Stomach (tissue), 4 donors: ENCODE measurements around the gene INPP5A.

Experiments used
- CTCF ChIP-seq, 7 experiments: fragments of 450-650 bp in 4 of 7; fragments of 200-600 bp in 3 of 7; sonication (generic) in 3 of 7; IDR thresholded peaks; one replicate each; pipeline ENCODE4 v1.5.1; 2016 to 2019; ENCODE audit warnings: antibody characterized with exemption in 7 of 7, control low read depth in 2 of 7, mild to moderate bottlenecking in 1 of 7
- POLR2A ChIP-seq, 4 donors: fragments of 450-650 bp; IDR thresholded peaks; one replicate each; pipeline ENCODE4 v1.6.1; 2016; ENCODE audit warnings: antibody characterized with exemption in 4 of 4, control low read depth in 2 of 4, mild to moderate bottlenecking in 1 of 4, moderate library complexity in 1 of 4
- POLR2AphosphoS5 ChIP-seq, 3 donors: sonication (generic); formaldehyde crosslinking; IDR thresholded peaks; one replicate each; pipeline ENCODE4 v1.6.1; 2016; ENCODE audit warnings: antibody characterized with exemption in 3 of 3

GRCh38 chr10:132696204-132696603 is 158.6 kb downstream of the INPP5A start:
- TF ChIP-seq CTCF (IDR thresholded peaks at IDR 0.05): no peak
- TF ChIP-seq POLR2A (IDR thresholded peaks at IDR 0.05): no peak
- no peak for TF ChIP-seq POLR2AphosphoS5 (IDR thresholded peaks at IDR 0.05)
